Measurements from ENCODE around the gene MRC2.
A peak's percentile ranks its signal among the peaks of the same experiment; 100 is the strongest.
"Not testable (repeated sequence)": the region's sequence is repeated elsewhere in the genome, so short reads cannot be mapped to it uniquely, and the experiment has no call there.

The MRC2 gene

DNA sequence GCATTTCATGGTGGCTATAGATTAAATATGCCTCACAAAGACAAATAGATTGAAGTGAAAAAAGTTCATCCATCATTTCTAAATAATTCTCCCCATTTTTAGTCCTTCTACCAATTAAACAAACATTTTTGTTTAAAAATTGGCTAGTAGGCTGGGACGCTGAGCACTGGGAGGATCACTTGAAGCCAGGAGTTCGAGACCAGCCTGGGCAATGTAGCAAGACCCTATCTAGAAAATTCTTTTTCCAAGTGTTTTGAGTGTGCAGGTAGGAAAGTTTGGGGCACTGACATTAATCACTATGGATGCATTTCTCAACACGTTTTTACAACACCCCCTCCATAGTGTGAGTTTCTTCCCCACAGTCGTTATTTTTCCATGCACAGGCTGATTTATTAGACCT is 56.7 kb downstream of the MRC2 start:
- DNase-seq = no peak

DNA sequence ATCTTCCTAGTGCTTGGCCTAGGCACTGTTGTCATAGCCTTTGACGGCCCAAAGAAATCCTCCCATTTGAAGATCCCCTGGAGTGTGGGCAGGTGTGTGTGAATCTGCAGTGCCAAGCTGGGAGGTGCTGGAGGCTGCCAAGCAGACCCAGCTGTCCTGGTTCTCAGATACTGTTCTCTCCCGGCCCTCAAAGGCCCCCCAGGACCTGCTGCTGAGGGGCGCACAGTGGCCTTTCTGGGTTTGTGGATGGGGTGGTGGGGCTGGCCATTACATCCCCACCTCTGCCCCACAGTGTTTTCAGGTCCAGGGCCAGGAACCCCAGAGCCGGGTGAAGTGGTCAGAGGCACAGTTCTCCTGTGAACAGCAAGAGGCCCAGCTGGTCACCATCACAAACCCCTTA is 60.5 kb downstream of the MRC2 start:
- no peak for DNase-seq

DNA sequence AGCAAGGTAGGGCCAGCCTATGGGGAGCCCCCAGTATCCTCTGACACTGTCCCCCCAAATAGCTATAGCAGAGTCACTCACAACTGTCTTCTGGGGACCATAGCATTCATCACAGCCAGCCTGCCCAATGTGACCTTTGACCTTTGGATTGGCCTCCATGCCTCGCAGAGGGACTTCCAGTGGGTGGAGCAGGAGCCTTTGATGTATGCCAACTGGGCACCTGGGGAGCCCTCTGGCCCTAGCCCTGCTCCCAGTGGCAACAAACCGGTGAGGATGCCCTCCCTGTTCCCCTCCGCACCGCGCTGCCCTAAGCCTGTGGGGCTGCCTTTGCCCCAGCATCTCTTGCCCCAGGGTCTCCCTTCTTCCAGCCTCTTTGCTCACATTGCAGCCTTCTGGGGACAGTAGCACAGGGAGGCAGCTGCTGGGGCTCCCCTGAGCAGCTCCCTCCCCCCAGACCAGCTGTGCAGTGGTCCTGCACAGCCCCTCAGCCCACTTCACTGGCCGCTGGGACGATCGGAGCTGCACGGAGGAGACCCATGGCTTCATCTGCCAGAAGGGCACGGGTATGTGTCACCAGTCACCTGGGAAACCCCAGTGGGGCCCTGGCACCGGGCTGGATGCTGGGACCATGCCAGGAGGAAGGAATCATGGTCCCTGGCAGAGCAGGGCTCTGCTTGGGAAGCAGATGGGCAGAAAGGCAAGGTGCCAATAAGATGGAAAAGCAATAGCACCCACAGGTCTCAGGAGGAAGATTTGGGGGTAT is 61.1 kb downstream of the MRC2 start:
- no peak for DNase-seq

DNA sequence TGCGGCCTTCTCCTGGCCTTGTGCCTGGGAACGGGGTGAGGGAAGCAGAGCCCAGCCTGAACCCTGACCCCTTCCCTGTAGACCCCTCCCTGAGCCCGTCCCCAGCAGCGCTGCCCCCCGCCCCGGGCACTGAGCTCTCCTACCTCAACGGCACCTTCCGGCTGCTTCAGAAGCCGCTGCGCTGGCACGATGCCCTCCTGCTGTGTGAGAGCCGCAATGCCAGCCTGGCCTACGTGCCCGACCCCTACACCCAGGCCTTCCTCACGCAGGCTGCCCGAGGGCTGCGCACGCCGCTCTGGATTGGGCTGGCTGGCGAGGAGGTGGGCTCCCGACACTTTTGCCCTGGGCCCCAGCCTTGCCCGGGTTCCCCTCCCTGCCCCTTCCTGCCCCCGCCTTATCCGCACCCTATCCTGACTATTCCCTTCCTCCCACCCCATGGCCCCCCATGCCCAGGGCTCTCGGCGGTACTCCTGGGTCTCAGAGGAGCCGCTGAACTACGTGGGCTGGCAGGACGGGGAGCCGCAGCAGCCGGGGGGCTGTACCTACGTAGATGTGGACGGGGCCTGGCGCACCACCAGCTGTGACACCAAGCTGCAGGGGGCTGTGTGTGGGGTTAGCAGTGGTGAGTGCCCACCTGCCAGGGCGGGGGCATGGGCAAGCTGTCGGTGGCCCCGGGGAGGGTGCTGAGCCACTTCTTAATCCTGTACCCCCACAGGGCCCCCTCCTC is 62.1 kb downstream of the MRC2 start:
- DNase-seq = no peak

DNA sequence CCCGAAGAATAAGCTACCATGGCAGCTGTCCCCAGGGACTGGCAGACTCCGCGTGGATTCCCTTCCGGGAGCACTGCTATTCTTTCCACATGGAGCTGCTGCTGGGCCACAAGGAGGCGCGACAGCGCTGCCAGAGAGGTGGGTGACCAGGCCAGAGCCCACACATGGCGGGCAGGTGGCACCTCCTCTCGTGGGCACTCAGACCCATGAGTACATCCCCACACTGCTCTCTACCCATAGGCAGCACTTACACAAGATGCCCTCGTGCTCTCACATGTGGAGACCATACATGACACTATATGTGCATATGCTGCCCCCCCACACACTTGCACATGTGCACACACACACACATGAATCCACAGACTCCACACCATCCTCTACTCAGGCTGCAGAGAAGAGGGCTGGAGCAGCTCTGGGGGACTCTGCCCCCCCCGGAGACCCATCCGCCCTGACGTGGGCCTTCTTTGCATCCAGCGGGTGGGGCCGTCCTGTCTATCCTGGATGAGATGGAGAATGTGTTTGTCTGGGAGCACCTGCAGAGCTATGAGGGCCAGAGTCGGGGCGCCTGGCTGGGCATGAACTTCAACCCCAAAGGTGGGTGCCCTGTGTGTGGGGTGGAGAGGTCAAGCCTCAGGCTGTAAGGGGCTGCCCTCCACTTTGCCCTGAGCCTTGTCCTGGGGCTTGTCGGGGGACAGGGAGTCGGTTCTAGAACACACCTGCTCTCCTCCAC is 62.9 kb downstream of the MRC2 start:
- no peak for DNase-seq

DNA sequence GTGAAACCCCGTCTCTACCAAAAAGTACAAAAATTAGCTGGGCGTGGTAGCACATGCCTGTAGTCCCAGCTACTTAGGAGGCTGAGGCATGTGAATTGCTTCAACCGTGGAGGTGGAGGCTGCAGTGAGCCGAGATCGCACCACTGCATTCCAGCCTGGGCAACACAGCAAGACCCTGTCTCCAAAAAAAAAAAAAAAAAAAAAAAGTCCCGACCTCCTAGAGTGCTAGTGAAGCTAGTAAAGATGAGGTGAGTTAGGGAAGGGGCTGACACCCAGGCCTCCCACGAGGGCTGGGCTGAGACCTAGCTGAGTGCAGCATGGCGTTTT is 64.1 kb downstream of the MRC2 start:
- not testable (repeated sequence) for DNase-seq

DNA sequence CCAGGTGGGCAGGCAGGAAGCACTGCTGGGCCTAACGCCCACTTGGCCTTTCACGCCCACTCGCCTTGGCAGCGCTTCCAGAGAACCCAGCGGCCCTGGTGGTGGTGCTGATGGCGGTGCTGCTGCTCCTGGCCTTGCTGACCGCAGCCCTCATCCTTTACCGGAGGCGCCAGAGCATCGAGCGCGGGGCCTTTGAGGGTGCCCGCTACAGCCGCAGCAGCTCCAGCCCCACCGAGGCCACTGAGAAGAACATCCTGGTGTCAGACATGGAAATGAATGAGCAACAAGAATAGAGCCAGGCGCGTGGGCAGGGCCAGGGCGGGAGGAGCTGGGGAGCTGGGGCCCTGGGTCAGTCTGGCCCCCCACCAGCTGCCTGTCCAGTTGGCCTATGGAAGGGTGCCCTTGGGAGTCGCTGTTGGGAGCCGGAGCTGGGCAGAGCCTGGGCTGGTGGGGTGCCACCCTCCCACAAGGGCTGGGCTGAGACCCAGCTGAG is 64.7 kb downstream of the MRC2 start:
- no peak for DNase-seq

DNA sequence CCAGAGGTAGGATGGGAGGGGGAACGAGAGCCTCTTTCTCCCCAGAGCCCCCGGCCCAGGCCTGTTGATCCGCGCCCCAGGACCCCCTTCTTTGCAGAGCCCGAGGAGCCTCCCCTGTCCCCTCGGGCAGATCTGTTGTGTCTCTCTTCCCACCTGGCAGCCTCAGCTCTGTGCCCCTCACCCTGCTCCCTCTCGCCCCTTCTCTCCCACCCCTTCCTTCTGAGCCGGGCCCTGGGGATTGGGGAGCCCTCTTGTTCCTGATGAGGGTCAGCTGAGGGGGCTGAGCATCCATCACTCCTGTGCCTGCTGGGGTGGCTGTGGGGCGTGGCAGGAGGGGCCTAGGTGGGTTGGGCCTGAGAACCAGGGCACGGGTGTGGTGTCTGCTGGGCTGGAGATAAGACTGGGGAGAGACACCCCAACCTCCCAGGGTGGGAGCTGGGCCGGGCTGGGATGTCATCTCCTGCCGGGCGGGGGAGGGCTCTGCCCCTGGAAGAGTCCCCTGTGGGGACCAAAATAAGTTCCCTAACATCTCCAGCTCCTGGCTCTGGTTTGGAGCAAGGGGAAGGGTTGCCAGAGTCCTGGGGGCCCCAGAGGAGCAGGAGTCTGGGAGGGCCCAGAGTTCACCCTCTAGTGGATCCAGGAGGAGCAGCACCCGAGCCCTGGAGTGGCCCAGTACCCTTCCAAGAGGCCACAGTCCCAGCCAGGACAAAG is 65.4 kb downstream of the MRC2 start:
- peak; percentile 34 for DNase-seq

DNA sequence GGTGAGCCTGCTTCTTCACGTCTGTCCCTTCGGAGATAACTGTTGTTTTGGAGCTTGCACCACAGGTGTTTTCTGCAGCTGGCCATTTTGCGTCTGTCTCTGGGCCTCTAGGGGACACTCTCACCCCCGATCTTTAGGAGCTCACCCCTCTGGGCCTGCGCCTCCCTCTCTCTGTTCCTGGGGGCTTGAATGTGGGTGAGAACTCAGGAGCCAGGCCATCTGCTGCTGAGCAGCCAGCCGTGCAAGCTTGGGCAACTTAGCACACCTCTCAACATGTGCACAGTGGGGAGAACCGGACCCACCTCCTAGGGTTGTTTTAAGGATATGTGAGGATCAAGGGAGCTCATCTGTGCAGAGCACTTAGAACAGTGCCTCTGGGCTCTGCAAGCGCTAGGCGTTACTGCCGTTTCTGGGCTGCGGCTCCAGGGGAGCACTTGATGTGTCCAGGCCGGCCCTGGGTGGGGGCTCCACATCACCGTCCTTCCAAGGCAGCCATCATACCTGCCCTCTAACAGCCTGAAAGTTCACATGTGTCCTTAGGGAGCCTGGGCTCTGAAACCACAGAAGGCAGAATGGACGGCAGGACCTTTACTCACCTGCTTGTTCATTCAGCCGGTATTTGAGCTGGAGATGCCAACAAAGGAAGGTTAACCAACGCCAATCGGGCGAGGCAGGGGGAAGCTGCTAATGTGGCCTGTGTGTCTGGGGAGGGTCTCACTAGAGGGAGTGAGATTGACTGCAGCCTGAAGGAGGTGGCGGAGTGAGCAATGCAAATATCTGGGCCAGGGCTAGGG is 66.3 kb downstream of the MRC2 start:
- no peak for DNase-seq

DNA sequence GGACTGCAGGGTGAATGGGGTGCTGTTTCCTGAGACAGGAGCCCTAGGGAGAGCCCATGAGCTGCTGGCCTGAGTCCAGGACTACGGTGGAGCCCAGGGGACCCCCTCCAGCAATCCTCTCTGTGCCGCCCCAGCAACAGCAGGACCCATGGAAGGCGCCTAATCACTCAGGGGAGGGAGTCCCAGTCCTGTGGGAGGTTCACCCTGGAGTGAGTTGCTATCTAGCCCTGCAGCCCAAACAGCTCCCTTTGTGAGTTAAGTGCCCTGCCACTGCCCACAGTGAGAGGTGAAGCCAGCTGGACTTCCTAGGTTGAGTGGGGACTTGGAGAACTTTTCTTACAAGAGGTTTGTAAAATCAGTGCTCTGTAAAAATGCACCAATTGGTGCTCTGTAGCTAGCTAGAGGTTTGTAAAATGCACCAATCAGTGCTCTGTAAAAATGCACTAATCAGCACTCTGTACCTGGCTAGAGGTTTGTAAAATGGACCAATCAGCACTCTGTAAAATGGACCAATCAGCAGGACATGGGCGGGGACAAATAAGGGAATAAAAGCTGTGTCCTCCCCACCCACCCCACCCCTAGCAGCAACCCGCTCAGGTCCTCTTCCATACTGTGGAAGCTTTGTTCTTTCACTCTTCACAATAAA is 67.7 kb downstream of the MRC2 start:
- not testable (repeated sequence) for DNase-seq

DNA sequence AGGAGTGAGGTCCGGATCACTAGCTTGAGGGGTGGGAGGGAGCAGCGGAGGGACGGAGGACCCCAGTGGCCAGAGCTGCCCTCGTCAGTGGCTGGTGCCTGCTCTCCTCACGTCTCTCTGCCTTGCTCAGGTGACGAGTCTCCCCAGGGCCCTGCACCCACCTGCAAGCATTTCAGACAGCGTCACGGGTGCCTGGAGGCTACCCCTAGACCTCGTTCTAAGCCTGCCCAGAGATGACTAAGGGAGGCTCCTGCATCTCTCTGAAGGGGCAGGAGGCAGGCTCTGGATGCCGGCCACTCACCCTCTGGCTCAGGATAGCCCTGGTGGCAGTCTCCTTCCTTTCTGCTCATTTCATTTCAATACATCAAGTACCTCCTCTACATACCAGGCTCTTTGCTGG is 68.8 kb downstream of the MRC2 start:
- DNase-seq = no peak

DNA sequence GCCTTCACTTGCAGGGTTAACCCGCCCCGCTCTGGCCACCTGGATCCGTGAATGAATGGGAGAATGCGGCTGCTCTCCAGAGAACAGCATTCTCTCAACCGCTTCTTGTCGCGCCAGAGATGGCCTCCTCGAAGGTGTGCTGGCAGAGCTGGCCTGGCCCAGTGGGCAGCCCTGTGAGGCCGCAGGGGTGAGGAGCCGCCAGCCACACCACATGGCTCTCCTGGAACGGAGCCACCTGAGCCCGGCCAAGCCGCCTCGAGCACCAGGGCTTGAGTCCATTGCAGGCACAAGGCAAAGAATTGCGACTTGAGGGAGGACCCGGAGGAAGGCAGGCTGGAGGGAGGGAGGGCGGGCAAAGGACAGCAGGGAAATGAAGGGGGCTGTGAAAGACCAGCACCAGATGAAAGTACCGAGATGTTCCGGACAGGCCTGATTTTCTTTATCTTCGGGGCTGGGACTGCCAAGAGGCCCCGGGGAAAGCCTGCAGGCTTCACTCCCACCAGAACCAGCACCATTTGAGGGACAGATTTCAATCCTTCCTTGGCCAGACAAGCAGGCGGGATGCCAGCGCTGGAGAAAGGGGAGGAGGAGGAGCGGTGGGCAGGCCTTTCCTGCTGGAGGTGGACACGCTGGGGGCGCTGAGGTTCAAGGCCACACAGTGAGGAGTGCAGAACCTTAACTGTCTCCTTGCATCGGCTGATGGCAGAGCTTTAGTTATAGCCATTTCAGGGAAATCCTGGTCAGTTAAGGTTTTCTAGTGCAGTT is 69.4 kb downstream of the MRC2 start:
- DNase-seq = no peak

DNA sequence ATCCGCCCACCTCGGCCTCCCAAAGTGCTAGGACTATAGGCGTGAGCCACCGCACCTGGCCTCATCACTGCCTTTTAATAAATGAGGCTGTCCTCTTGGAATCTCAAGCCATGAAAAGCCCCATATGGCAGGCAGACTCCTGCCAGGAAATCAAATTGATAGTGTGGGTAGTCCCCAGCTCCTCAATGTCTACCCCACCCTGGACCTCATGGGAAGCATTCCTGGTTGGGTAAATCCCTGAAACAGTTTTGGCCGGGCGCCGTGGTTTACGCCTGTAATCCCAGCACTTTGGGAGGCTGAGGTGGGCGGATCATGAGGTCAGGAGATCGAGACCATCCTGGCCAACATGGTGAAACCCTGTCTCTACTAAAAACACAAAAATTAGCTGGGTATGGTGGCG is 71.0 kb downstream of the MRC2 start:
- DNase-seq = not testable (repeated sequence)

DNA sequence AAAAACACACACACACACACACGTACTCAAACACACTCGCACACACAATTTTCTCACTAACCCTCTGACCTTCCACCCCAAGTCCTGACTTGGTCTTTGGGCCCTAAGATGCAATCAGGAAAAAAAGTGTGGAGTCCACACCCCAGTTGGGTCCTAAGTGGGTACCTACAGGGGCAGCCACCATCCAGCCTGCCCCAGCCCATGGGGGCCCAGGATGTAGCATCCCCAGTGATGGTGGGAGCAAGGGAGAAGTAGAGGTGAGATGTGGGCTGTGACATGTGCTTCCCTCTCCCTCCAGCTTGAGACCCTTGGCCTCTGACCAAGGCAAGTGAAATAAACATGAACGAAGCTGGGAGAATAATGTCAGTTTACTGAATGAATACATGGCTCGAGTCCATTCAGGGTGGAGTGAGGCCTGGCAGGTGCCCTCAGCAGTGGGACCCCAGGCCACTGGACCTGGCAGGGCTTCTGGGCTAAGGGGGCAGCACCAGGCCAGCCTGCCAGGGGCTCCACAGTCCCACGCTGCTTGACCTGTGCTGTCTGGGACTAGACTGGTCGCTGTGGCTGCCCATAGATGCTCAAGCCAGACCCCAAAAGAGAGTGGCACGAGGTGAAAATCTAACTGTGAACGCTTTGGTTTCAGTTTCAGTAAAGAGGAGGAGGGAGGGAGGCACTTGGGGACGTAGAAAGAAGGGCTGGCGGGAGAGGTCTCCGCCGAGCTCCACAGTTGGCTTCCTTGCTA is 73.7 kb downstream of the MRC2 start:
- no peak for DNase-seq

DNA sequence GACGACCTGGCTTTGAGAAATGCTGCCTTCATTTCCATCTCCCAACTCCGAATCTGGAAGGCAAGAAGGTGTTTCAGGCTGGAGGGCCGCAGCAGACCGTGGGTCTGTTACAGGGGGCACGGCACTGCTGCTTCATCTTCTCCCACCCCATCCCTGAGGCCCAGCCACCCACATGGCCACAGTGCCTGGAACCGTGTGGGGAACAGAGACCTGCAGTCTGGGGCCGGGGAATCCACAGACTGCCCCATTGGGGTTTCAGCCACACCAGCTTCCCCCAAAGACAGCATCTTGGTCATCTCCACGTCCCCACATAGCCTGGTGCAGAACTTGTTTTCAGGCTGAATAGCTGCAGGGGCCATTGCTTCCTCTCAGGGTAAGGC is 74.2 kb downstream of the MRC2 start:
- no peak for DNase-seq

DNA sequence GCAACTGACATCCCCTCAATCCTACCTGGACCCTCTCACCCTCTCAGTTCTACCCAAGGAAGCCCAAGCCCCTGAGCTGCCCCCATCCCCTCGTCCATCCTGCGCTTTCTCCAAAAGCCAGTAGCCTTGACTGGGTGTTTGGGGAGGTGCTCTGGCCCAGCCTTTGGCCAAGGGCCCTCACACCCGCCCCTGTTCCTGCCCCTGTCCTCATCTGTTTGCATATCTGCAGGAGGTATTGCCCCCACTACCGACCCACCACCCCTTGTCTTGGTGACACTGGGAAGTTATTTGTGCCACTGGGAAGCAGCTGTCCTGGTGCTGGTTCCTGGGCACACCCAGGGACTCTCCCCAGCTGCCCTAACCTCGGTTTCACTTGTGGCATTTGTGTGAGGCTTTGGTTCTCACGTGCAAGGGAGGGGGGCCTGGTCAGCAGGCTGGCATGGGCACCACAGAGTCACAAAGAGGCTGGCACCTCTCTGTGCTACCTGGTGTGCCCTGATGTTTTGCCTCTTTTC is 75.3 kb downstream of the MRC2 start:
- no peak for DNase-seq

DNA sequence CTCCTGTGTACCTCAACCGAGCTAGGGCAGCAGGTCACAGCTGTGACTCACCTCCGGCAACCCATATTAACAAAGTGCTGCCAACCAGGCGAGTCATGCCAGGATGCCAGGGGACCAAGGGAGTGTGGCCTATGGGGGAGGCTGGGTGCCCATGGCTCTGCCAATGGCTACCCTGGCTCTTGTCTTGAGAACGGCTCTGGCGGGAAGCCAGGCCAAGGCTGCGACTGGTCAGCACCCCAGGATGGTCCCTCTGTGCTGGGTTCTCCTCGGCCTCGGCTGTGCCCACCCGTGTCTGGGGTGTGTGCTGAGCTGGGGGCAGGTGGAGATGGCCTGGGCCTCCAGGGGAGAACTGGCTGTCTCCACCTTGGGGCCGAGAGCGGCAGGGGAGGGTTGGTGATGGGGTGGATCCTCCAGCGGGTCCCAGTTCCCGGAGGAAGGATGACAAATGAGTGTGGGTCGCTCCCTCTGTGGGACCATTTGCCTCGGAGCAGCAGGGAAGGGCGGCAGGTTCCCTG is 75.8 kb downstream of the MRC2 start:
- DNase-seq = peak; percentile 45

DNA sequence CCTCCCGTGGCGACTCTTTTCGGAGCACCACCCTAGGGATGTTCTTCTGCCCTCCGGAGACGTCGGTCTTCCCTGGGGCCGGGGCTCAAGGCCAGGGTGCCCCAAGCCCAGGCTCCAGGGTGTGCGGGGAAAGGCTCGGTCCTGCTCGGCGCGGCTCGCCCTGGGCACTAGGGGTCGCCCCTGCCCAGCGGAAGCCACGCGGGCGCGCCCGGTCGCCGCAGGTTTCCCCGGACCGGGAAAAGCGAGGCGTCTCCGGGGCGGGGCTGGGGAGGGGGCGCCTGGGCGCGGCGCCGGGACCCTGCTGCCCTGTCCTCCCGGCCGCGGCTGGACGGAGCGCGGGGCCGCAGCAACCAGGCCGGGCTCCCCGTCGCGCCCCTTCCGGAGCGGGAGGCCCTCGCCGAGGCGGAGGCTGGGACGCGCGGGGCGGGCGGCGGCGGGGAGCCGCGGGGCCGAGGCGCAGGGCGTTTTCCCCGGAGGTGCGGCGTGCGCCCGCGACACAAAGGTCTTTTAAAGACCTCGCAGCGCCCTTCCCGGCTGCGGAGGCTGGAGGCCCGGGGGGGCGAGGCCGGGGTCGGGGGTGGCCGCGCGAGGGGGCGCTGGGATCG is 76.4 kb downstream of the MRC2 start:
- DNase-seq = peak; percentile 73

DNA sequence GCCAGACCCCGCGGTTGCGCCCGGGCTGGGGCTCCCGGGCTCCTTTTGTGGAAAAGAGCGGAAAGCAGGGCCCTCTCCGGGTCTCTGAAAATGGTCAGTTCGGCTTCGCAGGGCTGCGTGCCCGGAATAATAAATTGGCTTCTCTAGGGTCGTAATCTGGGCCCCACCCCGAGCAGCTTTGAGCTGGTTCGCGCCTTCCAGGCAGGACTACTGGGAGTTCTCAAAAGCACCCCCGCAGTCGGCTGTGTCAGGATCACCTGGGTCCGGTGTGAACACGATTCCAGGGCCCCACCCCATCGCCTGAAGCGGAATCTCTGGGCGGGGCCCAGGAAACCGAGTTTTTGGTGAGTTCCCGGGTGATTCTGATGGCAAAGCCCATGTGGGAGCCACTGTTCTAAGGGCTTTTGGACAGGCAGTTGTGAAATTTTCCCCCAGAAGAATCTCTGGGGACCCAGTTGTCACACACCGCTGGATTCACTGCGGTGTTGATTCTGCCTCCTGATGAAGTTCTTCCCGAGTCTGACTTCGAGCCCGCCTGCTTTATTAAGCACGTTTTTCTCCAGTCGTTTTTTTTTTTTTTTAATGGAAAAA is 77.0 kb downstream of the MRC2 start:
- DNase-seq = no peak
